Measurements from ENCODE around the gene ECE1. TPM values are rescaled to one million over a fixed set of nuclear protein-coding genes. Genes with fewer than 3 reads are reported as not detected.
A peak's percentile ranks its signal among the peaks of the same experiment; 100 is the strongest.

Gene ECE1
- total RNA-seq, 1 donor from 2014 or later, result 90.9 TPM

- H3K27me3 ChIP-seq (ENCODE audit: low read depth), result no peaks in the 10 kb centered on the region
- no peak for DNase-seq
- intact Hi-C loops (cut with DNase I), result no loop called here
- peaks cover 73% of the 10 kb centered on the region for H3K4me1 ChIP-seq
- no peak for TF ChIP-seq CTCF (IDR thresholded peaks at IDR 0.05)
- H3K36me3 ChIP-seq, result no peaks in the 10 kb centered on the region
- H3K9me3 ChIP-seq, result no peaks in the 10 kb centered on the region
- H3K27ac ChIP-seq, result peak overlapping the region; percentile 94
- ATAC-seq, result peak; percentile 39 to 40
- peak overlapping the region; percentile 39 for H3K4me3 ChIP-seq
Measured at GRCh38 chr1:21278860-21279845, 11.1 kb downstream of the ECE1 start.

- no peaks in the 10 kb centered on the region for H3K27me3 ChIP-seq (ENCODE audit: low read depth)
- ATAC-seq, result peak in 1 of 2 donors; percentile 42
- peaks cover 68% of the 10 kb centered on the region for H3K4me1 ChIP-seq
- H3K36me3 ChIP-seq, result no peaks in the 10 kb centered on the region
- H3K9me3 ChIP-seq, result no peaks in the 10 kb centered on the region
- H3K4me3 ChIP-seq, result no peak overlapping the region
- H3K27ac ChIP-seq, result peak overlapping the region; percentile 94
- intact Hi-C loops (cut with DNase I), result no loop called here
- no peak for TF ChIP-seq CTCF (IDR thresholded peaks at IDR 0.05)
- no peak for DNase-seq
Measured at GRCh38 chr1:21278208-21278859, 11.9 kb downstream of the ECE1 start.

GRCh38 chr1:21277180-21277579 lies 13.1 kb downstream of the ECE1 start:
- peaks cover 68% of the 10 kb centered on the region for H3K4me1 ChIP-seq

GRCh38 chr1:21272540-21272939 lies 17.7 kb downstream of the ECE1 start:
- ATAC-seq, result no peak
- H3K4me1 ChIP-seq, result peaks cover 60% of the 10 kb centered on the region
- intact Hi-C loops (cut with DNase I), result no loop called here
- no peak for TF ChIP-seq CTCF (IDR thresholded peaks at IDR 0.05)
- no peak overlapping the region for H3K4me3 ChIP-seq
- H3K9me3 ChIP-seq, result no peaks in the 10 kb centered on the region
- no peak for DNase-seq
- H3K36me3 ChIP-seq, result peaks cover 42% of the 10 kb centered on the region
- H3K27ac ChIP-seq, result no peak overlapping the region
- H3K27me3 ChIP-seq (ENCODE audit: low read depth), result no peaks in the 10 kb centered on the region

More at GRCh38 chr1:21277180-21277579, 13.1 kb downstream of the ECE1 start:
- DNase-seq (no peak), ATAC-seq (no peak)
- Histone ChIP-seq H3K9me3 (no peaks in the 10 kb centered on the region), H3K27me3 (ENCODE audit: low read depth) (no peaks in the 10 kb centered on the region), H3K27ac (peak overlapping the region; percentile 94), H3K4me3 (no peak overlapping the region), H3K36me3 (peaks cover 7% of the 10 kb centered on the region)
- TF ChIP-seq CTCF (IDR thresholded peaks at IDR 0.05), result no peak
- intact Hi-C loops (cut with DNase I), result no loop called here

GRCh38 chr1:21271550-21271949 lies 18.7 kb downstream of the ECE1 start:
- Histone ChIP-seq H3K27ac (no peak overlapping the region), H3K4me1 (peaks cover 52% of the 10 kb centered on the region), H3K36me3 (peaks cover 52% of the 10 kb centered on the region), H3K4me3 (no peak overlapping the region), H3K9me3 (no peaks in the 10 kb centered on the region), H3K27me3 (ENCODE audit: low read depth) (no peaks in the 10 kb centered on the region)
- ATAC-seq (no peak), DNase-seq (no peak)
- no peak for TF ChIP-seq CTCF (IDR thresholded peaks at IDR 0.05)
- intact Hi-C loops (cut with DNase I), result no loop called here
